Activated T-helper 2 cell treated with anti-CD3 and anti-CD28 coated beads, Interferon-gamma antibody, Interleukin-2, Interleukin-4, amounts not matched to agents 10 μg/mL and 5 μg/mL and 100 μg/mL, durations not matched to agents 14 hours and 24 hours and 36 hours (primary cell): ENCODE results near the gene ZNF678. TPM values are rescaled to one million over a fixed set of nuclear protein-coding genes. Genes with fewer than 3 reads are reported as not detected.
"Not testable (repeated sequence)": the region's sequence is repeated elsewhere in the genome, so short reads cannot be mapped to it uniquely, and the experiment has no call there.

ENCODE experiments used
- DNase-seq: peaks from one replicate; pipeline ENCODE4 v3.0.0; 2021; ENCODE audit warnings: low spot score
- H3K27ac Mint-ChIP-seq: one replicate; pipeline ENCODE4 v1.8.0; 2021; ENCODE audit warnings: mixed read lengths
- H3K27me3 Mint-ChIP-seq: one replicate; pipeline ENCODE4 v1.8.0; 2021; ENCODE audit warnings: low read depth, mixed read lengths
- H3K36me3 Mint-ChIP-seq: one replicate; pipeline ENCODE4 v1.8.0; 2021; ENCODE audit warnings: low read depth, mixed read lengths
- H3K4me1 Mint-ChIP-seq: one replicate; pipeline ENCODE4 v1.8.0; 2021; ENCODE audit warnings: low read depth, mixed read lengths
- H3K4me3 Mint-ChIP-seq: one replicate; pipeline ENCODE4 v1.8.0; 2021; ENCODE audit warnings: low read depth, mild to moderate bottlenecking, moderate library complexity, mixed read lengths
- H3K9me3 Mint-ChIP-seq: one replicate; pipeline ENCODE4 v1.8.0; 2021; ENCODE audit warnings: mixed read lengths
- intact Hi-C: fragments of 100-400 bp; cut with micrococcal nuclease; formaldehyde crosslinking; loops from one replicate; pipeline ENCODE4 v1.15.1; 2023
- total RNA-seq: library from RNA; stranded (reverse); gene quantifications from 2 replicates; pipeline ENCODE4 v1.2.3, GENCODE V29; 2022

Gene ZNF678
- total RNA-seq, 1 donor from 2014 or later = 5.1 TPM

DNA sequence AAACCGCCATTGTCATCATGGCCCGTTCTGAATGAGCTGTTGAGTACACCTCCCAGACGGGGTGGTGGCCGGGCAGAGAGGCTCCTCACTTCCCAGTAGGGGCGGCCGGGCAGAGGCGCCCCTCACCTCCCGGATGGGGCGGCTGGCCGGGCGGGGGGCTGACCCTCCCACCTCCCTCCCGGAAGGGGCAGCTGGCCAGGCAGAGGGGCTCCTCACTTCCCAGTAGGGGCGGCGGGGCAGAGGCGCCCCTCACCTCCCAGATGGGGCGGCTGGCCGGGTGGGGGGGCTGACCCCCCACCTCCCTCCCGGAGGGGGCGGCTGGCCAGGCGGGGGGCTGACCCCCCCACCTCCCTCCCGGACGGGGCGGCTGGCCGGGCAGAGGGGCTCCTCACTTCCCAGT, 147.1 kb downstream of the ZNF678 start:
- H3K36me3 Mint-ChIP-seq, H3K4me1 Mint-ChIP-seq, H3K27me3 Mint-ChIP-seq, H3K4me3 Mint-ChIP-seq, H3K27ac Mint-ChIP-seq, DNase-seq, intact Hi-C loops: not testable (repeated sequence)
- H3K9me3 Mint-ChIP-seq = peaks cover 47% of the 10 kb centered on the region

DNA sequence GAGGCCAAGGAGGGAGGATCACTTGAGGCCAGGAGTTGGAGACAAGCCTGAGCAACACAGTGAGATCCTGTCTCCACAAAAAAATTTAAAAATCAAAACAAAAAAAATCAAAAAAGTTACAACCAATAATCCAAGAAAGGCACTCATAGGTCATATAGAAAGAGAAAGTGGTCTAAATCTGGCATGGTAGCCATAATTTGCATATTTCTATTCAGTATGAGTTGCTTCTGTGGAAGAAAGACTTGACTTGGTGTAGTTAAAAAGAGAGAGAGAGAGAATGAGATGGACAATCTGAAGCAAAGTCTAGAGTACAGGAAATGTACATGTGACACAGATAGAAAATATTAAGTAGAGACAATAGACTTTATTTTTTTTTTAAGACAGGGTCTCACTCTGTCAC, 149.3 kb downstream of the ZNF678 start:
- intact Hi-C loops = no loop called here
- no peaks in the 10 kb centered on the region for H3K36me3 Mint-ChIP-seq
- DNase-seq = no peak
- no peak overlapping the region for H3K4me3 Mint-ChIP-seq
- peaks cover 6% of the 10 kb centered on the region for H3K4me1 Mint-ChIP-seq
- H3K9me3 Mint-ChIP-seq = peaks cover 52% of the 10 kb centered on the region
- no peak overlapping the region for H3K27ac Mint-ChIP-seq
- H3K27me3 Mint-ChIP-seq = no peaks in the 10 kb centered on the region

DNA sequence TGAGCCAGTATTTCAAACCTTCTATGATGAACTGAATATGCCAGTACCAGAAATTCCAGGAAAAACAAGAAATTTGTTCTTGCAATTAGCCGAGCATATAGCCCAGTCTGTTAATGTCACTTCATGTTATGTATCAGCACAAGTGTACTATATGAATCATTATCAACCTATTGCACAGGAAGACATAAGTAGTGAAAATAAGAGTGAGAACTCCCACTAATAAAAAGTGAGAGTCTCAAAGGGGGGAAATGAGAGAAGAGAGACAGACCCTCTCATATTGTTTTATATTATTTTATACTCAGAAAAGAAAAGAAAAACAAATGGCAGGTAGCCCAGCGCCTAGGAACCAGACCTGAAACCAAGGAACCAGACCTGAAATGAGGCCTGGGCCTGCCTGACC, 155.6 kb downstream of the ZNF678 start:
- intact Hi-C loops = no loop called here
- Mint-ChIP-seq H3K27ac (no peak overlapping the region), H3K4me3 (no peak overlapping the region), H3K36me3 (peaks cover 4% of the 10 kb centered on the region), H3K9me3 (peaks cover 82% of the 10 kb centered on the region), H3K4me1 (no peaks in the 10 kb centered on the region), H3K27me3 (no peaks in the 10 kb centered on the region)
- no peak for DNase-seq

DNA sequence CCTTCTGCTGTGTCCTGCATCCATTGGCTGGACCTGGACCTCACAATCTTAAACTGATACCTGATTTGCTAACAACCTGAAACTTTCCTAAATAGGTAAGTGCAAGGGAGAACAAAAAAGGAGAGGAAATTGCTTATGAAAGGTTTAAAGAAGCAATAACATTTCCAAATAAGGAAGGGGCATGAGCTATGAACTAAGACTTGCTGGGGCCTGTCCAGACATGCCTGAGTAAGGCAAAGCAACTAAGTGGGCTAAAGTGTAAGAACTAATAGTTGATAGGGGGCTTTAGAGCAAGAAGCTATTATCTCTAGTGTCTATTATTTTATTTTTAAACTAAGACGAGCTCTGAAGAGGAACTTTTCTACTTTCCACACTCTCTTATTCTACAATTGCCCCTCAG, 160.1 kb downstream of the ZNF678 start:
- H3K36me3 Mint-ChIP-seq = peaks cover 7% of the 10 kb centered on the region
- intact Hi-C loops = no loop called here
- H3K27ac Mint-ChIP-seq = no peak overlapping the region
- no peak for DNase-seq
- H3K27me3 Mint-ChIP-seq = no peaks in the 10 kb centered on the region
- H3K4me3 Mint-ChIP-seq = no peak overlapping the region
- H3K9me3 Mint-ChIP-seq = peaks cover 58% of the 10 kb centered on the region
- peaks cover 3% of the 10 kb centered on the region for H3K4me1 Mint-ChIP-seq

DNA sequence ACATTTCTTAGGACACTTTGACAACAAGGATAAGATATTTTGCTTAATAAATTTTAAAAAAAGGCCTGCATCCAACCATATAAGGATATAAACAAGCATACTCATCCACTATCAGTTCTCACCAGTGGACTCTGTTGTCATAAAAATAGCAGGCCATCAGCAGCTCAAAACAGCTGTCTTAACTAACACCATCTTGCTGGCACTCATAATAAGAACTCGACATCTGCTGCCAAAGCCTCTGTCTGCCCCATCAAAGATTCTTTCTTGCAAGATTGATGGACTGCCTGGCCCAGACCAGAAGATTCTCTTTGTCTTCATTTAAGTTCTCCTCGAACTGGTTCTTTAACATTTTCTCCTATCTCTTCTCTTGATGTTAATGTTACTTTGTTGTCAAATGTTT, 161.7 kb downstream of the ZNF678 start:
- no peak for DNase-seq
- Mint-ChIP-seq H3K9me3 (peaks cover 43% of the 10 kb centered on the region), H3K27me3 (no peaks in the 10 kb centered on the region), H3K36me3 (peaks cover 7% of the 10 kb centered on the region), H3K4me3 (no peak overlapping the region), H3K4me1 (peaks cover 3% of the 10 kb centered on the region), H3K27ac (no peak overlapping the region)
- intact Hi-C loops = no loop called here

DNA sequence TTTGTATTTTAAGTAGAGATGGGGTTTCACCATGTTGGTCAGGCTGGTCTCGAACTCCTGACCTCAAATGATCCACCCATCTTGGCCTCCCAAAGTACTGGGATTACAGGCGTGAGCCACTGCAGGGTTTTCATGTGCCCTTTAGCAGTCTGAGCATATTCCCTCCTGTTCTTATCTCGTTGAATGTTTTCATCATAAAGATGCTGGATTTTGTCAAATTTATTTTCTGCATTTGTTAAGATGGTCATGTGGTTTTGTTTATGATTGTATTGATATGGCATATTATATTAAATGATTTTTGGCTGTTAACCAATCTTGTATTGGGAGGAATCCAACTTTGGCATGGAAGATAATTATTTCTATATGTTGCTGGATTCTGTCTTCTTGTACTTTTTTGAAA, 163.0 kb downstream of the ZNF678 start:
- intact Hi-C loops = no loop called here
- no peak overlapping the region for H3K27ac Mint-ChIP-seq
- no peaks in the 10 kb centered on the region for H3K27me3 Mint-ChIP-seq
- peaks cover 30% of the 10 kb centered on the region for H3K9me3 Mint-ChIP-seq
- no peak overlapping the region for H3K4me3 Mint-ChIP-seq
- no peak for DNase-seq
- peaks cover 7% of the 10 kb centered on the region for H3K36me3 Mint-ChIP-seq
- peaks cover 6% of the 10 kb centered on the region for H3K4me1 Mint-ChIP-seq

Other genes with a start within 250 kb of the ZNF678 start
- gene CDC42BPA, start 245.1 kb upstream of the ZNF678 start, total RNA-seq = 6.6 and 7.1 TPM in 2 replicates
- 26.6 and 27.5 TPM in 2 replicates for gene JMJD4, start 171.7 kb downstream of the ZNF678 start, total RNA-seq
- gene SNAP47, start 171.9 kb downstream of the ZNF678 start, total RNA-seq = 28.4 and 29.3 TPM in 2 replicates